GM13976 (cell line): ENCODE results near the gene IL10RB.

Experiments used
- DNase-seq: peaks from one replicate; pipeline ENCODE4 v3.0.0; 2012; ENCODE audit warnings: low spot score
- in situ Hi-C: fragments of 300-500 bp; cut with MboI; formaldehyde crosslinking; loops from one replicate; pipeline ENCODE4 v1.12.0; 2022; ENCODE audit warnings: low sequenced_read_pairs, mixed read lengths, inconsistent platforms; ENCODE audit not compliant: unreplicated experiment
- TF ChIP-seq, protein P1 (sequence below): IDR thresholded peaks from 2 replicates; pipeline ENCODE4 v1.5.1; 2012; ENCODE audit warnings: borderline replicate concordance, mild to moderate bottlenecking; ENCODE audit not compliant: insufficient read depth; ENCODE audit errors: extremely low read depth, missing control alignments, control extremely low read depth

IL10RB gene

DNA sequence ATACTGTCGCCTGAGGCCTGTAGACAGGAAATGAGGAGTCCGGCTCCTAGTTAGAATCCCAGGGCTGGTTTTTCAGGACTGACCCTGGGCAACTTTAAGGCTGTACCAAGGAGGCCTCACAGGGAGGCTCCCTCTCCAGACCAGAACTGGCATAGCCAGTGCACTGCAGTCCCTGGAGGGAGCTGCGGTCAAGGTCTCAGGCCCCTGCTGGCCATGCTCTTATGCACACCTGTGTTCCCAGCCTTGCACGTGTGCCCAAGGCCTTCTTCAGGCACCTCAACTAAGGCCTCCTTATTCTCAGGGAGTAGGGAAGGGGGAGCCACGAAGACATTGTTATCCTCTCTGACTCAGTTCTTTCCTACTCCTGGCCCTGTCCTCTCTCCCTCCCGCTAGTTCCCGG lies 36.6 kb downstream of the IL10RB start:
- no peak for DNase-seq
- TF ChIP-seq, protein P1, sequence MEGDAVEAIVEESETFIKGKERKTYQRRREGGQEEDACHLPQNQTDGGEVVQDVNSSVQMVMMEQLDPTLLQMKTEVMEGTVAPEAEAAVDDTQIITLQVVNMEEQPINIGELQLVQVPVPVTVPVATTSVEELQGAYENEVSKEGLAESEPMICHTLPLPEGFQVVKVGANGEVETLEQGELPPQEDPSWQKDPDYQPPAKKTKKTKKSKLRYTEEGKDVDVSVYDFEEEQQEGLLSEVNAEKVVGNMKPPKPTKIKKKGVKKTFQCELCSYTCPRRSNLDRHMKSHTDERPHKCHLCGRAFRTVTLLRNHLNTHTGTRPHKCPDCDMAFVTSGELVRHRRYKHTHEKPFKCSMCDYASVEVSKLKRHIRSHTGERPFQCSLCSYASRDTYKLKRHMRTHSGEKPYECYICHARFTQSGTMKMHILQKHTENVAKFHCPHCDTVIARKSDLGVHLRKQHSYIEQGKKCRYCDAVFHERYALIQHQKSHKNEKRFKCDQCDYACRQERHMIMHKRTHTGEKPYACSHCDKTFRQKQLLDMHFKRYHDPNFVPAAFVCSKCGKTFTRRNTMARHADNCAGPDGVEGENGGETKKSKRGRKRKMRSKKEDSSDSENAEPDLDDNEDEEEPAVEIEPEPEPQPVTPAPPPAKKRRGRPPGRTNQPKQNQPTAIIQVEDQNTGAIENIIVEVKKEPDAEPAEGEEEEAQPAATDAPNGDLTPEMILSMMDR: no peak
- in situ Hi-C loops: no loop called here

GRCh38 chr21:33305344-33305671 lies 39.1 kb downstream of the IL10RB start:
- TF ChIP-seq, protein P1: no peak
- in situ Hi-C loops: no loop called here
- DNase-seq: no peak

DNA sequence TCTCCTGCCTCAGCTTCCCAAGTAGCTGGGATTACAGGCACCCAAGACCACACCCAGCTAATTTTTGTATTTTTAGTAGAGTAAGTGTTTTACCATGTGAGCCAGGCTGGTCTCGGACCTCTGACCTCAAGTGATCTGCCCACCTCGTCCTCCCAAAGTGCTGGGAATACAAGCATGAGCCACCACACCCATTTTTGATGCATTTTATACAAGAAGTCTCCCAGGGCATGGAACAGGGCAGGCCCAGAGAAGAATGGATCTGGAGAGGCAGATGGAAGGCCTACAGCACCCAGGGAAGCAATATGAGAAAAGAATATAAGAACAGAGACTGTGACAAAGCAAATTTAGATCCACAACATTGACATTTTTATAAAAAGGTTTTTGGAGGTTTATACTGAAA lies 39.8 kb downstream of the IL10RB start:
- TF ChIP-seq, protein P1: no peak
- DNase-seq: no peak
- in situ Hi-C loops: no loop called here

GRCh38 chr21:33308586-33309490 lies 42.7 kb downstream of the IL10RB start:
- DNase-seq: peak; percentile 38
- TF ChIP-seq, protein P1: no peak
- in situ Hi-C loops: no loop called here

DNA sequence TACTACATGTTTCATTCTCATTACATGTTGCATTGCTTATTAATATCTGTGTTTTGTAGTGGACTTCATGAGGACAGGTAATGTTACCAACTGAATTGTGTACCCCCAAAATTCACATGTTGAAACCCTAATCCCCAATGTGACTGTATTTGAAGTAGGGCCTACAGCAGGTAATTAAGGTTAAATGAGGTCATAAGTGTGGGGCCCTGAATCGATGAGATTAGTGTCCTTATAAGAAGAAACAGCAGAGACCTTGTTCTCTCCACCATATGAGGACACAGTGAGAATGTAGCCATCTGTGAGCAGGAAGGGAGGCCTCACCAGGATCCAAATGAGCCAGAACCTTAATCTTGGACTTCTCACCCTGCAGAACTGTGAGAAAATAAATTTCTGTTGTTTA lies 43.6 kb downstream of the IL10RB start:
- DNase-seq: no peak
- in situ Hi-C loops: no loop called here
- TF ChIP-seq, protein P1: no peak

- in situ Hi-C loops: no loop called here
- DNase-seq: no peak
- TF ChIP-seq, protein P1: no peak
These were observed 46.0 kb downstream of the IL10RB start for GRCh38 chr21:33312121-33312520.

DNA sequence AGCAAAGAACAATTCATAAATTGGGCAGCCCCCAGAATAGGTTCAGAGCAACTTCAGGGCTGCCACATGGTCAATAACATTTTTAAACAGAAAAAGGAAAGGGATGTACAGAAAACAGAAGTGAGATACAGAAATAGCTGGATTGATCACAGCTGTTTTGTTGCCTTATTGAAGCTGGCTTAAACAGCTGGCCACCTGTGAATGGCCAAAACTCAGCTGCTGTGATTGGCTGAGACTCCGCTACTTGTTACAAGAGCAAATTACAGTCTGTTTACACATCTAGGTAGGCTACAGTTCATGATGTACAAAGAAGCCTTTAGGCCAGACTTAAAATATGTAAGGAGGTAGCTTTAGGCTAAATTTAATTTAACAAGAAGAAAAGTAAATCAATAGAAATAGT lies 47.0 kb downstream of the IL10RB start:
- DNase-seq: no peak
- TF ChIP-seq, protein P1: no peak
- in situ Hi-C loops: no loop called here
